OCI-M2 (cell line): ENCODE data around the gene NUP210L.
"Not testable (repeated sequence)": the region's sequence is repeated elsewhere in the genome, so short reads cannot be mapped to it uniquely, and the experiment has no call there.

Experiments
- DNase-seq: peaks from one replicate; lab custom pipeline; 2025; ENCODE audit not compliant: unreplicated experiment; lab: John Stamatoyannopoulos, UW

NUP210L gene

DNA sequence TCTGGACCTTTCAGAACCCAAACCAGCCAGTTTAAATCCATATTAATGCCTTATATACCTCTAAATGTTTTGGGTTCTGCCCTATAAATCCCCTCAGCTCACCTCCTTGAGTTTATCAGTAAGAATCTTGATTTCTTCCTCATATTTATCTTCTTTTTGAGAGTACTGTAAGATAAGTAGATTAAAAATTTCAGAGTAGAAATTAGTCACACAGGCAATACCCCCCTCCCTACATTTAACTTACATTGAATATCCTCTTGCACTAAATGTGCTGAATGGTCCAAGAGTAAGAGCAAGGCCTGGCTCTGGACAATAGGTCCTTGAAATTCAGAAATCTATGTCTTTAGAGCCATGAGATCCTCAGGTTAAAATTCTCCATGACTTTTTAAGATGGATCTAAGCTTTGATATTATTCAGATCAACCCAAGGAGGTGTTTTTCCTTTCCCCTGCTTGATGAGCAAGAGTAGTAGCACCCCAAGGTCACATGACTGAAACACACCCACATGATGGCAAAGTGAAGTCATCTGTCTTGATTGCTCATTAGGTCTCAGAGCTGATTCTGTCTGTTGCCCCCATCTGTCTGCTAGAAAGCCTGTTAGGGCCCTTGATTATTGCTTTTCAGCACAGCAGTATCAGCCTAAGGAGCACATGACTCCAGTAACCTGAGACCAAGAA is 15.8 kb upstream of the NUP210L start:
- no peak for DNase-seq

DNA sequence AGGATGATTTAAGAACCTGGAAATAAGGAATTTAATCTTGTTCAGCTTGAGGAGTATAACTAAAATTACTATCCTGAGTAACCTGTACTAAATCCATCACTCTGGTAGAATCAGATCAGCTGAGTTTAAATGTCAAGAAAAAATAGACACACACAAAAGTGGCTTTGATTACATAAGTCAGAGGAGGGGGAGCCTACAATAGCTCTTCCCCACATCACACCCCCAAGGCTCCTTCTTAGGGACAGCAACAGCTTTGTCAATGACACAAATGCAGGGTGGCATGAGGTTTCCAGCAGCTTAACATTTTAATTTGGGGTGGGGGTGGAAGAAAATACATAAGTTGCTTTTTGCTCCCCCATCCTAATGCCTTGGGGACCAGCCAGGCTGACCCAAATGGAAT is 12.6 kb upstream of the NUP210L start:
- no peak for DNase-seq

DNA sequence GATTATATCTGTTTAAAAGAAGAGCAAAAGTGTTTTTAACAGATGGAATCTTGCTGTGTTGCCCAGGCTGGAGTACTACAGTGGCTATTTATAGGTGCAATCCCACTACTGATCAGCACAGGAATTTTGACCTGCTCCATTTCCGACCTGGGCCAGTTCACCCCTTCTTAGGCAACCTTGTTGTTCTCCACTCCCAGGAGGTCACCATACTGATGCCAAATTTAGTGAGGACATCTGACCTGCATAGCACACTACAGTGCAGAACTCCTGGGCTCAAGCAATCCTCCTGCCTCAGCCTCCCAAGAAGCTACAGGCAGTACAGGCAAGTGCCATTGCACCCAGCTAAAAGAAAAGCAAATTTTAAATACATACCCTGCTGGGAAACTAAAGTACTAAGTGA is 11.3 kb upstream of the NUP210L start:
- no peak for DNase-seq

- no peak for DNase-seq
Measured at GRCh38 chr1:154159554-154159953, 4.7 kb upstream of the NUP210L start.

GRCh38 chr1:154158307-154159125 is 3.6 kb upstream of the NUP210L start:
- no peak for DNase-seq

DNA sequence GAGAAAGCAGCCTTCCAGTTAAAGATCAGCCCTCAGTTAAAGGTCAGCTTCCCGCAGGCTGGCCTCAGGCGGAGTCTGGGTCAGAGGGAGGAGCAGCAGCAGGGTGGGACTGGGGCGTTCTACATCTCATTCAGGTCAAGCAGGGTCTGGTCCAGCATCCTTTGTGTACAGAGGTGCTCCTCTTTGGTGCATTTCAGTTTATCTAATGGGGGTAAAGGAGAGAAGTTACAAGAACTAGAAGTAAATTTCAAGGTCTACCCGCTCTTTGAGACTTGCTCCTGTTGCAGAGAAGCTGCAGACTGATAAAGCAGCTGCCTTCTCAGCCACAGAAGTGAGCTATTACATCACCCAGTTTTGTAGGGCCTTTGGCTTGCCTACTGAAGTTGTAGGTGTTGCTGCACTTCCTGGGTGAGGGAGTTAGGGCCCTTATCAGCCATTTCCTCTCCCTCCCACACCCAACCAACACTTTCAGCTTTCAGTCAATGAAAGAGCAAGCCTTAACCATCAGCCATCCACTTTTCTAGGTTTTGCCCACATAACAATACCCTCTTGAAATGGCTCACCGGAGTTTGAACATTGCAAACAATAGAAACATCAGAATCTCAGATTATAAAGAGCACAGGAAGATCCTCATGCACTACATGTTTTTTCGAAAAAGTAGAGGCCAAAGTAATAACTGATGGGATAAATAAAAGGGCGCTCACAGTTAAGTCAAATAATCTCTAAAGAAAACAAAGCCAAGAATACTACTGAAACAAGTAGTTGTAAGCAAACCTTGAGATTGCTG is 2.8 kb upstream of the NUP210L start:
- DNase-seq = peak; percentile 33

DNA sequence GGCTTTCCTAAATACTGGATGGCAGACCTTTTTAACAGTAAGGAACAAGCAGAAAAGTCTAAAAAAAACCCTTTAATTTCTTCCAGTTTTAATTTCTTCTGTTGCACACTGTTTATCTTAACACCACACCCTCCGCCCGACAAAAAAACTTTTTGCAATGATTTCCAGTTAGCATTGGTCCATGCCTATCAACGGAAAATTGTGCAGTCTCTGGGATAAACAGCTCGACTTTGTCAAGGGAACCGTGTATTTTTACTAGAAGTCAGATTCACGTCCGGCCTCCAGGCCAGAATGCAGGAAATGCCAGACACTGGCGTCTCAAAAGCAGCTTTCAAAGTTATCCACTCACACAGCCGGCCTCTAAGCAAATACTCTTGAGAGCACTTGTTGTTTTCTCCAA is 378 bp upstream of the NUP210L start:
- DNase-seq = no peak

DNA sequence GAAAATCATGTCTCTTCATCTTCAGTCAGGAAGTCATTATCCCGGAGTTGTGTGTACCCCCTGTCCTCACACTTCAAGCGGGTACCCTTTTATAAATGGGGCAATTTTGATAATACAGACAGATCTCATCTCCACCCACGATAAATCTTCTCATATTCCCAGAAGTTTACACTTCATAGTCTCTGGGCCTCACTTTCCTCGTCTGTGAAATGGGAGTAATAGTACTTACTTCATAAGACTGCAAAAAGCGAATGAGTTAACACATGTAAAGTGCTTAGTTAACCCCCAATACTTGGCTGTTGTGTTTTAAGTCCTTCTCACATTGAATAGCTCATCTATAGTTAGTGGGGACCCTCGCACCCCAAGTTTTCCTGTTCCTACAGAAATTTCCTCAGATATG is 820 bp downstream of the NUP210L start:
- no peak for DNase-seq

- DNase-seq = no peak
Measured at GRCh38 chr1:154151311-154151710, 3.6 kb downstream of the NUP210L start.

- no peak for DNase-seq
Measured at GRCh38 chr1:154148807-154149206, 6.1 kb downstream of the NUP210L start.

DNA sequence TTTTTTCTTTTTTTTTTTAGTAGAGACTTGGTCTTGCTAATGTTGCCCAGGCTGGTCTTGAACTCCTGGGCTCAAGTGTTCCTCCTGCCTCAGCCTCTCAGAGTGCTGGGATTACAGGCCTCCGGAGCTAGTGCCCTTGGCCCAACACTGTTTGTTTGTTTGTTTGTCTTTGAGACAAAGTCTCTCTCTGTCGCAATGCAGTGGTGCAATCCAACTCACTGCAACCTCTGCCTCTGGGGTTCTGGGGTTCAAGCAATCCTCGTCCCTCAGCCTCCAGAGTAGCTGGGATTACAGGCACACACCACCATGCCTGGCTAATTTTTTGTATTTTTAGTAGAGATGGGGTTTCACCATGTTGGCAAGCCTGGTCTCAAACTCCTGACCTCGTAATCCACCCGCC is 7.4 kb downstream of the NUP210L start:
- not testable (repeated sequence) for DNase-seq

GRCh38 chr1:154145986-154146385 is 8.9 kb downstream of the NUP210L start:
- DNase-seq = no peak

- DNase-seq = no peak
Measured at GRCh38 chr1:154142358-154142757, 12.5 kb downstream of the NUP210L start.

GRCh38 chr1:154141240-154141639 is 13.6 kb downstream of the NUP210L start:
- DNase-seq = no peak

DNA sequence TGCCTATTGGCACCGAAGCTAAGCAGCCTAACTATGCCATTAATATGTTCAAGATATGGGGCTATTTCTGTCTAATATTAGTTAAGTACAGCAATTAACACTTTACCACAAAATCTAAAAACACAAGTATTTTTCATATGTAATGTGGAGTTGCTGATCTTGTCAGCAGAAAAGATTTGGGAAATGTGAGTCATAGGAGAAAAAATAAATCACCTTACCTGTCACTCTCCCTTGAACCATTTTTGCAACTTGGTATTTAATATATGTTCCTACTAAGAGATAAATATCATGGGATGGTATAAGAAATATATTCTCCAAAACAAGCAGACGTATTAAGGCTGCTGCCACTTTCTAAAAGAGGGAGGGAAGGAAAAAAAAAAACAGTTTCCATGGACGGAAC is 17.0 kb downstream of the NUP210L start:
- DNase-seq = no peak

- DNase-seq = no peak
Measured at GRCh38 chr1:154133256-154133655, 21.6 kb downstream of the NUP210L start.

- DNase-seq = no peak
Measured at GRCh38 chr1:154129391-154129970, 25.4 kb downstream of the NUP210L start.

DNA sequence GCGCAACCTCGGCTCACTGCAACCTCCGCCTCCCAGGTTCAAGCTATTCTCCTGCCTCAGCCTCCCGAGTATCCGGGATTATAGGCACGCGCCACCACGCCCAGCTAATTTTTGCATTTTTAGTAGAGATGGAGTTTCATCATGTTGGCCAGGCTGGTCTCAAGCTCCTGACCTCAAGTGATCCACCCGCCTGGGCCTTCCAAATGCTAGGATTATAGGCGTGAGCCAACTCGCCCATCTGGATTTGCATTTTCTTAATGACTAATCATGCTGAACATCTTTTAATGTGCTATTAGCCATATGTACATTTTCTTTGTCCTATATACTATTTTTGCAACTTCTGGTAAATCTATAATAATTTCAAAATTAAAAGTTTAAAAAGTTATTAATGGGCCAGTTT is 31.7 kb downstream of the NUP210L start:
- DNase-seq = not testable (repeated sequence)

GRCh38 chr1:154117642-154118041 is 37.2 kb downstream of the NUP210L start:
- DNase-seq = no peak

DNA sequence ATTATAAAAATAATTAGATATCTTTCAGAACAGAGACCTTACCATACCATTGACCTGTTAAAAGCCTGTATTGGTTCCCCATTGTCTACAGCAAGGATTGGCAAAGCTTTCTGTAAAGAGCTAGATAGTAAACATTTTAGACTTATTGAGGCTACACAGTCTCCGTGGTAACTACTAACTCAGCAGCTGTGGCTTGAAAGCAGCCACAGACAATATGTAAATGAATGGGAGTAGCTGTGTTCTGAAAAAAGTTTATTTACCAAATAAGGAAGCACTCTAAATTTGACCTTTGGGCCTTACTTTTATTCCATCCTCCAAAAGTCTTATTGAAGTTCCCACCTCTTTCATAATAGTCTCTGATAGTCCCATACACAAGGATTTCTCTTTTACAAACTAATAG is 39.7 kb downstream of the NUP210L start:
- DNase-seq = no peak

GRCh38 chr1:154104433-154105082 is 50.3 kb downstream of the NUP210L start:
- DNase-seq = no peak
